Sciatic nerve (tissue), 2 donors: ENCODE results near the gene BMPR2. TPM values are rescaled to one million over a fixed set of nuclear protein-coding genes. Genes with fewer than 3 reads are reported as not detected.
"Not testable (repeated sequence)": the region's sequence is repeated elsewhere in the genome, so short reads cannot be mapped to it uniquely, and the experiment has no call there.

Experiments
- ATAC-seq: fragments of 200-7000 bp; cut with Tn5 transposase; one replicate; pipeline ENCODE4 v1.9.1; 2020; ENCODE audit warnings: mild to moderate bottlenecking, moderate library complexity
- DNase-seq: peaks from one replicate; pipeline ENCODE4 v3.0.0-alpha.2; 2020; ENCODE audit warnings: low spot score
- intact Hi-C: fragments of 100-400 bp; cut with DNase I; formaldehyde crosslinking; loops from one replicate; pipeline ENCODE4 v1.14.2; 2022
- total RNA-seq: library from RNA; stranded (reverse); fragmentation: NEBNext Ultra II Directional; extraction: Animal tissue kit (Norgen Biotek cat#: 25700); gene quantifications from one replicate; pipeline ENCODE4 v1.2.1, GENCODE V29; 2021
- donor health status: DM: no; HTN: no; CAD: no.
- donor health status: DM: no; HTN: no; CAD: no.

The BMPR2 gene
- total RNA-seq, 1 donor from 2014 or later = 82.7 TPM

GRCh38 chr2:202499841-202500240, 123.7 kb downstream of the BMPR2 start:
- intact Hi-C loops, DNase-seq, ATAC-seq: not testable (repeated sequence)

GRCh38 chr2:202503276-202503675, 127.1 kb downstream of the BMPR2 start:
- DNase-seq, ATAC-seq, intact Hi-C loops: not testable (repeated sequence)

GRCh38 chr2:202508686-202509085, 132.6 kb downstream of the BMPR2 start:
- no peak for DNase-seq
- intact Hi-C loops = no loop called here
- ATAC-seq = no peak

DNA sequence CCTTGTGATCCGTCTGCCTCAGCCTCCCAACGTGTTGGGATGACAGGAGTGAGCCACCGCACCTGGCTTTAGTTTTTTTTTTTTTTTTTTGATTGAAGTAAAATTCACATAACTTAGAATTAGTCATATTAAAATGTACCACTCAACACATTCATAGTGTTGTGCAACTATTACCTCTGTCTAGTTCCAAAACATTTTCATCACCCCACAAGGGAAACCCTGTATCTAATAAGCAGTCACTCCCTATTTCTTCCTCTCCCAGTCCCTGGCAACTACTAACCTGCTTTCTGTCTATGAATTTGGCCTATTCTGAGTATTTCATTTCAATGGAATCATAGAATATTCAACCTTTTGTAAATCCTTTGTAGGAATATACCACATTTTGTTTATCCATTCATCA, 134.8 kb downstream of the BMPR2 start:
- no peak for DNase-seq
- intact Hi-C loops = no loop called here
- ATAC-seq = peak; percentile 77

GRCh38 chr2:202512176-202512575, 136.0 kb downstream of the BMPR2 start:
- ATAC-seq (no peak), DNase-seq (no peak)
- intact Hi-C loops = no loop called here

- DNase-seq (no peak), ATAC-seq (no peak)
- intact Hi-C loops = no loop called here
These were observed 138.6 kb downstream of the BMPR2 start for GRCh38 chr2:202514732-202515131.

GRCh38 chr2:202519453-202519852, 143.3 kb downstream of the BMPR2 start:
- DNase-seq (no peak), ATAC-seq (no peak)
- intact Hi-C loops = no loop called here

DNA sequence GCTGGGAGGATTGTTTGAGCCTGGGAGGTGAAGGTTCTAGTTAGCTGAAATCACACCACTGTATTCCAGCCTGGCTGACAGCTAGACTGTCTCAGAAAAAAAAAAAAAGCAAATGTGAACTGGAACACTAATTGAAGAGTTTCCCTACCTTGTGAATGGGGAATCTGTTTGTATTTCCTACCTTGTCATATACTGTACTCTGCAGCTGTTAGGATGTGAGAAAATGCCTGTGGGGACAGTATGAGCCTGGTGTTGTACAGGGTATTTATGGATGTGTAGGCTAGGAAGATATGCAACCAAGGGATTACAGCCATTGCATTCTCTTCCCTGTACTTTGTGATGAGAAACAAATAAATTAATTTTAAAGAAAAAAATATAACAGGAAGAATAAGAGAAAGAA, 145.3 kb downstream of the BMPR2 start:
- ATAC-seq (no peak), DNase-seq (no peak)
- intact Hi-C loops = no loop called here

DNA sequence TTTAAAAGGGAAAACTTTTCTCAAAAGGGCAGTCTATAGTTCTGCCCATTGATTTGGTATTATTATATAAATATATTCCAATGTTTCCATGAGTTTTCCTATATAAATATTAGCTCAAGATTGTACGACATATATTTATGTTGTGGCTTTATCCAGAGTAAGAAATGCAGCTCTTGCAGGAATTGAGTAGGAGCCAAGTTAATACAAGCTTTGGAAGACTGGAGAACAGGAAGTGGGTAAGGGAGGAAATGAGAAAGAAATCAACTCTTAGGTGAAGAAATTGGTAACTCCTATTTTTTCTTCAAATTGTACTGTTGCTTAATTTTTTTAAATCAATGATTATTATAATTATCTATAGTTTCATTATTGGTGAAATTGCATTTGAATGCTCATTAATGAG, 153.3 kb downstream of the BMPR2 start:
- ATAC-seq = no peak
- intact Hi-C loops = no loop called here

DNA sequence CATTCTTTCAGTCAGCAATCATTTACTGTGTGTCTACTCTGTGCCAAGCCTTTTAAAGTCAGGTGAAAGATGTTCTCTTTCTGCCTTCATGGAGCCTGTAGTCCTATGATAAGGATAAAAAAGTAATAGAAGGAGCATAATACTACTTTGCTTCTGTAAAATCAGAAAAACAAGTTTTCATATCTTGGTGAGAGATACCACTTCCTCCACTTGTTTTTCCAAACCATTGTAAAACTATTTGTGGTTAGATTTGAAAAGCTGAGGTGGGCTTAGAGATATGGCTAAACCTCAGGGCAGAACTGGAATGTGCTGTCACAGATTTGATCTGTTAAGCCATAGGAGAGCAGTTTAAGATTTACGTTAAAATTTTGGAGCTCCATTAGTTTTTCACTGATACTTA, 153.9 kb downstream of the BMPR2 start:
- DNase-seq (no peak), ATAC-seq (no peak)
- intact Hi-C loops = no loop called here

More for the DNA sequence above, 153.3 kb downstream of the BMPR2 start:
- DNase-seq = no peak

DNA sequence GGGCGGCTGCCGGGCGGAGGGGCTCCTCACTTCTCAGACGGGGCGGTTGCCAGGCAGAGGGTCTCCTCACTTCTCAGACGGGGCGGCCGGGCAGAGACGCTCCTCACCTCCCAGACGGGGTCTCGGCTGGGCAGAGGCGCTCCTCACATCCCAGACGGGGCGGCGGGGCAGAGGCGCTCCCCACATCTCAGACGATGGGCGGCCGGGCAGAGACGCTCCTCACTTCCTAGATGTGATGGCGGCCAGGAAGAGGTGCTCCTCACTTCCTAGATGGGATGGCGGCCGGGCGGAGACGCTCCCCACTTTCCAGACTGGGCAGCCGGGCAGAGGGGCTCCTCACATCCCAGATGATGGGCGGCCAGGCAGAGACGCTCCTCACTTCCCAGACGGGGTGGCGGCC, 159.2 kb downstream of the BMPR2 start:
- intact Hi-C loops, ATAC-seq, DNase-seq: not testable (repeated sequence)

DNA sequence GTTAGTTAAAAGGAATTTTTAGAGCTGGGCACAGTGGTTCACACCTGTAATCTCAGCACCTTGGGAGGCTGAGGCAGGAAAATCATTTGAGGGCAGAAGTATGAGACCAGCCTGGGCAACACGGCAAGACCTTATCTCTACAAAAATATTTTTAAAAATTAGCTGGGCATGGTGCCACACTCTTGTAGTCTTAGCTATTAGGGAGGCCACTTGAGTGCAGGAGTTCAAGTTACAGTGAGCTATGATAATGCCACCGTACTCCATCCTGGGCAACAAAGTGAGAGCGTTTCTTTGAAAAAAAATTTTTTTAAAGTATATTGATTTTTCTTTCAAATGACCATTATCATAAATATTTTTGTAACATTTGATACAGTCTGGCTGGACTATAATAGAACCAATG, 165.0 kb downstream of the BMPR2 start:
- no peak for DNase-seq
- intact Hi-C loops = no loop called here
- ATAC-seq = peak; percentile 36

DNA sequence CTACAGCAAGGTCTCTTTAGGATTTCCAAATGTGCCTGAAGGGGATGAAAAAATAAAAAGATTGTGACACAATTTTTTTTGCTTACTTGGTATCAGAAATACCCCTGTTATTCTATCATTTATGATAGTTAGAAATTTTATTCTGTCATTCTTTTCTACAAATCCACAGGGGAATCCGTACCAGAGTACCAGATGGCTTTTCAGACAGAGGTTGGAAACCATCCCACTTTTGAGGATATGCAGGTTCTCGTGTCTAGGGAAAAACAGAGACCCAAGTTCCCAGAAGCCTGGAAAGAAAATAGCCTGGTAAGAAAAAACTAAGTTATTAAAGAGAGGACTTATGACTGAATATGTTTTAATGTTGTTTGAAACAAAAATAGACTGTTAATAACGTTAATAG, 166.0 kb downstream of the BMPR2 start:
- DNase-seq = no peak
- peak; percentile 41 for ATAC-seq
- intact Hi-C loops = no loop called here

GRCh38 chr2:202545523-202545922, 169.4 kb downstream of the BMPR2 start:
- DNase-seq (no peak), ATAC-seq (no peak)
- intact Hi-C loops = no loop called here

- DNase-seq (no peak), ATAC-seq (no peak)
- intact Hi-C loops = no loop called here
These were observed 169.8 kb downstream of the BMPR2 start for GRCh38 chr2:202545931-202546330.

GRCh38 chr2:202546499-202547141, 170.5 kb downstream of the BMPR2 start:
- intact Hi-C loops, DNase-seq, ATAC-seq: not testable (repeated sequence)

DNA sequence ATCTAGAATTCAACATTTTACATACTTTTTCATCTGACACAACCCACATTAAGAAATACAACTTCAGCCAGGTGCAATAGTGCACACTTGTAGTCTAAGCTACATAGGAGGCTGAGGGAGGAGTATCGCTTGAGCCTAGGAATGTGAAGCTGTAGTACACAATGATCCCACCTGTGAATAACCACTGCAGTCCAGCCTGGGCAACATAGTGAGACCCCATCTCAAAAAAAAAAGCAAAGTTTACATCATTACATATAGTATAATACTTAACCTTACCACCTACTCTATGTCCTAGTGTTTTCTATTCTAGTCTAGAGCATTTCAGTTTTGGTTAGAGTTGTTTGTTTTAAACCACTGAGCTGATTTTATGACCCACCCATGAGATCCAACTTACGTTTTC, 172.1 kb downstream of the BMPR2 start:
- intact Hi-C loops = no loop called here
- ATAC-seq = no peak
- no peak for DNase-seq

- intact Hi-C loops, DNase-seq, ATAC-seq: not testable (repeated sequence)
These were observed 174.9 kb downstream of the BMPR2 start for GRCh38 chr2:202551000-202551399.

DNA sequence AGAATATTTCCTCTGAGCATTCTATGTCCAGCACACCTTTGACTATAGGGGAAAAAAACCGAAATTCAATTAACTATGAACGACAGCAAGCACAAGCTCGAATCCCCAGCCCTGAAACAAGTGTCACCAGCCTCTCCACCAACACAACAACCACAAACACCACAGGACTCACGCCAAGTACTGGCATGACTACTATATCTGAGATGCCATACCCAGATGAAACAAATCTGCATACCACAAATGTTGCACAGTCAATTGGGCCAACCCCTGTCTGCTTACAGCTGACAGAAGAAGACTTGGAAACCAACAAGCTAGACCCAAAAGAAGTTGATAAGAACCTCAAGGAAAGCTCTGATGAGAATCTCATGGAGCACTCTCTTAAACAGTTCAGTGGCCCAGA, 179.2 kb downstream of the BMPR2 start:
- intact Hi-C loops = no loop called here
- ATAC-seq (no peak), DNase-seq (no peak)

- intact Hi-C loops = loop anchor here (5.0 kb wide), 1 partner anchor 212 kb away; no protein-coding TSS in a partner anchor
- ATAC-seq (no peak), DNase-seq (no peak)
These were observed 184.1 kb downstream of the BMPR2 start for GRCh38 chr2:202560200-202560599.

- ATAC-seq (no peak), DNase-seq (no peak)
- intact Hi-C loops = loop anchor here (5.0 kb wide), 1 partner anchor 208 kb away; no protein-coding TSS in a partner anchor
These were observed 188.1 kb downstream of the BMPR2 start for GRCh38 chr2:202564226-202564625.
